AG04450 (cell line): Measurements from ENCODE around the gene SEPTIN10. TPM values are rescaled to one million over a fixed set of nuclear protein-coding genes. Genes with fewer than 3 reads are reported as not detected.
"Not testable (repeated sequence)": the region's sequence is repeated elsewhere in the genome, so short reads cannot be mapped to it uniquely, and the experiment has no call there.

Experiments
- CTCF ChIA-PET: fragments of 300-600, 350-600 bp; formaldehyde crosslinking; extraction: SDS; loops from one replicate; lab custom pipeline; 2022; ENCODE audit warnings: antibody characterized with exemption, inconsistent platforms; lab: Charles Lee
- POLR2A ChIA-PET: fragments of 350-600 bp; formaldehyde crosslinking; extraction: SDS; loops from one replicate; lab custom pipeline; 2021; ENCODE audit warnings: antibody characterized with exemption, inconsistent platforms; lab: Yijun Ruan, JAX
- DNase-seq: peaks from one replicate; pipeline ENCODE4 v3.0.0-alpha.2; 2011; ENCODE audit warnings: low read depth, low spot score
- H3K27ac ChIP-seq: one replicate; pipeline ENCODE4 v1.5.1; 2012; ENCODE audit warnings: low read depth, low read length, control low read depth
- H3K27me3 ChIP-seq: one replicate; pipeline ENCODE4 v1.6.0; 2012; ENCODE audit warnings: low read length; ENCODE audit not compliant: control insufficient read depth, insufficient read depth
- H3K4me3 ChIP-seq: 2 replicates; pipeline ENCODE4 v1.5.1; 2011; ENCODE audit warnings: mild to moderate bottlenecking, low read depth, low read length, control low read depth
- H3K9me3 ChIP-seq: 2 replicates; pipeline ENCODE4 v1.5.1; 2012; ENCODE audit warnings: low read length; ENCODE audit not compliant: control insufficient read depth, insufficient read depth
- CTCF ChIP-seq: IDR thresholded peaks from 2 replicates; pipeline ENCODE4 v1.5.1; 2011; ENCODE audit warnings: low read depth, low read length, control low read depth, inconsistent platforms
- polyA plus RNA-seq: library from polyadenylated mRNA; depleted of rRNA; stranded (reverse); fragments of >200 nt; gene quantifications from 2 replicates; pipeline ENCODE4 v1.2.3, GENCODE V29; 2011

SEPTIN10 gene
- polyA plus RNA-seq, 1 experiment = 105 TPM

- no peak for DNase-seq
- no peak for TF ChIP-seq CTCF
- ChIA-PET POLR2A (no interaction called here), CTCF (no interaction called here)
- no peak overlapping the region for H3K4me3 ChIP-seq
- H3K27me3 ChIP-seq = peaks cover 4% of the 10 kb centered on the region
- no peak overlapping the region for H3K27ac ChIP-seq
- H3K9me3 ChIP-seq = no peaks in the 10 kb centered on the region
Observed at GRCh38 chr2:109538546-109538945, 75.2 kb downstream of the SEPTIN10 start.

- TF ChIP-seq CTCF = no peak
- peaks cover 4% of the 10 kb centered on the region for H3K27me3 ChIP-seq
- ChIA-PET CTCF (no interaction called here), POLR2A (interaction anchor here (0.5 to 0.6 kb wide), 2 partner anchors 11 to 213 kb away, joined by 3 to 13 read pairs; no protein-coding TSS in a partner anchor)
- H3K27ac ChIP-seq = no peak overlapping the region
- H3K4me3 ChIP-seq = no peak overlapping the region
- H3K9me3 ChIP-seq = no peaks in the 10 kb centered on the region
- DNase-seq = no peak
Observed at GRCh38 chr2:109537565-109538222, 76.1 kb downstream of the SEPTIN10 start.

GRCh38 chr2:109536556-109536955, 77.2 kb downstream of the SEPTIN10 start:
- H3K9me3 ChIP-seq, H3K4me3 ChIP-seq, DNase-seq, POLR2A ChIA-PET, H3K27ac ChIP-seq: not testable (repeated sequence)
- CTCF ChIA-PET = interaction anchor here (7.1 kb wide), 1 partner anchor 9 kb away, joined by 56 read pairs; no protein-coding TSS in a partner anchor
- peaks cover 11% of the 10 kb centered on the region for H3K27me3 ChIP-seq

- POLR2A ChIA-PET = no interaction called here
- Histone ChIP-seq H3K9me3 (no peaks in the 10 kb centered on the region), H3K4me3 (no peak overlapping the region), H3K27ac (no peak overlapping the region), H3K27me3 (peaks cover 14% of the 10 kb centered on the region)
- CTCF ChIA-PET = interaction anchor here (7.1 kb wide), 1 partner anchor 10 kb away, joined by 56 read pairs; no protein-coding TSS in a partner anchor
- no peak for DNase-seq
- TF ChIP-seq CTCF = no peak
Observed at GRCh38 chr2:109535217-109535946, 78.4 kb downstream of the SEPTIN10 start.

- no peak for DNase-seq
- peaks cover 1% of the 10 kb centered on the region; the same call in 1 of the 2 replicates for H3K9me3 ChIP-seq
- ChIA-PET CTCF (interaction anchor here (1.7 to 7.1 kb wide), 3 partner anchors 12 to 202 kb away, joined by 6 to 56 read pairs (median 7); no protein-coding TSS in a partner anchor), POLR2A (interaction anchor here (0.6 kb wide), 1 partner anchor 13 kb away, joined by 3 read pairs; no protein-coding TSS in a partner anchor)
- no peak overlapping the region for H3K27ac ChIP-seq
- peaks cover 21% of the 10 kb centered on the region for H3K27me3 ChIP-seq
- no peak overlapping the region for H3K4me3 ChIP-seq
- TF ChIP-seq CTCF = no peak
Observed at GRCh38 chr2:109533823-109534222, 79.9 kb downstream of the SEPTIN10 start.
